NT2/D1 (cell line): ENCODE data around the gene ICA1.

Source experiments
- SUZ12 ChIP-seq: IDR thresholded peaks from 2 replicates; pipeline ENCODE4 v1.6.1; 2011; ENCODE audit not compliant: insufficient read length, insufficient read depth; ENCODE audit errors: extremely low read depth
- YY1 ChIP-seq: IDR thresholded peaks from 2 replicates; pipeline ENCODE4 v1.6.1; 2011; ENCODE audit not compliant: insufficient read length, insufficient read depth
- ZNF274 ChIP-seq: IDR thresholded peaks from 2 replicates; pipeline ENCODE4 v1.6.1; 2011; ENCODE audit warnings: mild to moderate bottlenecking, low read depth, low read length

- TF ChIP-seq YY1 (no peak), ZNF274 (no peak), SUZ12 (no peak)
These were observed 120.9 kb downstream of the ICA1 start for GRCh38 chr7:8141070-8141469.
